GM03348 (cell line): ENCODE results near the gene LIMS4.
"Not testable (repeated sequence)": the region's sequence is repeated elsewhere in the genome, so short reads cannot be mapped to it uniquely, and the experiment has no call there.

Experiments used
- DNase-seq: peaks from one replicate; pipeline ENCODE4 v3.0.0; 2012; ENCODE audit warnings: low spot score

LIMS4 gene

GRCh38 chr2:110449127-110449947 is 23.3 kb downstream of the LIMS4 start:
- DNase-seq, result not testable (repeated sequence)

- DNase-seq, result not testable (repeated sequence)
These were observed 26.0 kb downstream of the LIMS4 start for GRCh38 chr2:110446644-110447043.

GRCh38 chr2:110443305-110444005 is 29.2 kb downstream of the LIMS4 start:
- DNase-seq, result not testable (repeated sequence)

- DNase-seq, result not testable (repeated sequence)
These were observed 30.7 kb downstream of the LIMS4 start for GRCh38 chr2:110441905-110442304.

- DNase-seq, result not testable (repeated sequence)
These were observed 38.1 kb downstream of the LIMS4 start for GRCh38 chr2:110434565-110434964.

GRCh38 chr2:110425725-110426124 is 46.9 kb downstream of the LIMS4 start:
- not testable (repeated sequence) for DNase-seq

- not testable (repeated sequence) for DNase-seq
These were observed 48.2 kb downstream of the LIMS4 start for GRCh38 chr2:110424421-110424820.

- DNase-seq, result not testable (repeated sequence)
These were observed 49.0 kb downstream of the LIMS4 start for GRCh38 chr2:110423574-110423962.

GRCh38 chr2:110422852-110423573 is 49.6 kb downstream of the LIMS4 start:
- not testable (repeated sequence) for DNase-seq

- not testable (repeated sequence) for DNase-seq
These were observed 51.8 kb downstream of the LIMS4 start for GRCh38 chr2:110420641-110421354.

- DNase-seq, result not testable (repeated sequence)
These were observed 65.5 kb downstream of the LIMS4 start for GRCh38 chr2:110407142-110407541.

GRCh38 chr2:110404988-110405387 is 67.6 kb downstream of the LIMS4 start:
- DNase-seq, result not testable (repeated sequence)

GRCh38 chr2:110404246-110404645 is 68.4 kb downstream of the LIMS4 start:
- not testable (repeated sequence) for DNase-seq

GRCh38 chr2:110401001-110401618 is 71.5 kb downstream of the LIMS4 start:
- DNase-seq, result not testable (repeated sequence)

- not testable (repeated sequence) for DNase-seq
These were observed 73.2 kb downstream of the LIMS4 start for GRCh38 chr2:110399378-110399777.

GRCh38 chr2:110395990-110396389 is 76.6 kb downstream of the LIMS4 start:
- not testable (repeated sequence) for DNase-seq
